Neural cell (in vitro differentiated cells): ENCODE measurements around the gene SLC25A19. TPM values are rescaled to one million over a fixed set of nuclear protein-coding genes. Genes with fewer than 3 reads are reported as not detected.

Experiments
- H2AFZ ChIP-seq: fragments of 200-600, 300-800 bp; sonication (generic), shearing (Covaris generic); 2 replicates; pipeline ENCODE4 v1.6.0; 2014; ENCODE audit warnings: low read depth, mild to moderate bottlenecking, antibody characterized with exemption, low read length, moderate library complexity
- H3F3A ChIP-seq: fragments of 200-600 bp; shearing (Covaris generic); 2 replicates; pipeline ENCODE4 v1.6.1; 2016; ENCODE audit warnings: mild to moderate bottlenecking, moderate library complexity, mixed read lengths, antibody characterized with exemption, low read length; ENCODE audit not compliant: insufficient read depth, poor library complexity, severe bottlenecking
- H3K27ac ChIP-seq: fragments of 200-600, 300-800 bp; sonication (generic), shearing (Covaris generic); 2 replicates; pipeline ENCODE4 v1.5.1; 2014; ENCODE audit warnings: mild to moderate bottlenecking, low read length, moderate library complexity
- H3K27me3 ChIP-seq: fragments of 300-800, 200-600 bp; sonication (generic), shearing (Covaris generic); 2 replicates; pipeline ENCODE4 v1.6.0; 2014; ENCODE audit warnings: mild to moderate bottlenecking, low read depth, low read length, moderate library complexity; ENCODE audit not compliant: insufficient read depth
- H3K36me3 ChIP-seq: fragments of 300-800, 200-600 bp; sonication (generic), shearing (Covaris generic); 2 replicates; pipeline ENCODE4 v1.5.1; 2014; ENCODE audit warnings: mild to moderate bottlenecking, antibody characterized with exemption, low read length, moderate library complexity; ENCODE audit not compliant: insufficient read depth
- H3K4me2 ChIP-seq: fragments of 300-800, 200-600 bp; sonication (generic), shearing (Covaris generic); 2 replicates; pipeline ENCODE4 v1.6.0; 2014; ENCODE audit warnings: mild to moderate bottlenecking, low read length
- H3K4me3 ChIP-seq: fragments of 300-800, 200-600 bp; sonication (generic), shearing (Covaris generic); 2 replicates; pipeline ENCODE4 v1.5.1; 2014; ENCODE audit warnings: mild to moderate bottlenecking, low read length, moderate library complexity
- H3K79me2 ChIP-seq: fragments of 200-600 bp; shearing (Covaris generic); replicated peaks from 2 replicates; pipeline ENCODE4 v1.6.0; 2014; ENCODE audit warnings: mild to moderate bottlenecking, low read length, moderate library complexity; ENCODE audit not compliant: insufficient read depth
- H3K9ac ChIP-seq: fragments of 300-800, 200-600 bp; sonication (generic), shearing (Covaris generic); 2 replicates; pipeline ENCODE4 v1.6.1; 2016; ENCODE audit warnings: mild to moderate bottlenecking, low read length, mixed read lengths
- H3K9me2 ChIP-seq: fragments of 200-600 bp; shearing (Covaris generic); 2 replicates; pipeline ENCODE4 v1.6.1; 2016; ENCODE audit warnings: mild to moderate bottlenecking, low read length, mixed read lengths; ENCODE audit not compliant: insufficient read depth
- H3K9me3 ChIP-seq: fragments of 200-600, 300-800 bp; sonication (generic), shearing (Covaris generic); 2 replicates; pipeline ENCODE4 v1.6.1; 2016; ENCODE audit warnings: mild to moderate bottlenecking, mixed run types, low read length, moderate library complexity, mixed read lengths
- H4K20me1 ChIP-seq: fragments of 200-600 bp; shearing (Covaris generic); 2 replicates; pipeline ENCODE4 v1.6.1; 2016; ENCODE audit warnings: mild to moderate bottlenecking, mixed run types; ENCODE audit not compliant: insufficient read depth
- CTCF ChIP-seq: fragments of 450-650 bp; IDR thresholded peaks from 2 replicates; pipeline ENCODE4 v1.5.1; 2014; ENCODE audit warnings: antibody characterized with exemption, mild to moderate bottlenecking, moderate library complexity; ENCODE audit not compliant: poor library complexity, severe bottlenecking
- EP300 ChIP-seq: fragments of 450-650 bp; conservative IDR thresholded peaks from 2 replicates; pipeline ENCODE4 v1.6.1; 2014; ENCODE audit warnings: antibody characterized with exemption, mild to moderate bottlenecking, moderate library complexity; ENCODE audit not compliant: poor library complexity, severe bottlenecking
- EZH2 ChIP-seq: fragments of 200-600, 300-800 bp; shearing (Covaris generic), sonication (generic); IDR thresholded peaks from 2 replicates; pipeline ENCODE4 v1.6.1; 2014; ENCODE audit warnings: antibody characterized with exemption, low read length, borderline replicate concordance, mild to moderate bottlenecking; ENCODE audit not compliant: insufficient read depth, poor library complexity, severe bottlenecking
- MXI1 ChIP-seq: fragments of 450-650 bp; conservative IDR thresholded peaks from 2 replicates; pipeline ENCODE4 v1.6.1; 2014; ENCODE audit warnings: antibody characterized with exemption, mild to moderate bottlenecking; ENCODE audit not compliant: poor library complexity, severe bottlenecking
- POLR2AphosphoS5 ChIP-seq: IDR thresholded peaks from 2 replicates; pipeline ENCODE4 v1.6.1; 2012
- RAD21 ChIP-seq: fragments of 450-650 bp; conservative IDR thresholded peaks from 2 replicates; pipeline ENCODE4 v1.6.1; 2014; ENCODE audit warnings: antibody characterized with exemption, mild to moderate bottlenecking, moderate library complexity
- REST ChIP-seq: IDR thresholded peaks from 2 replicates; pipeline ENCODE4 v1.6.1; 2012; ENCODE audit warnings: borderline replicate concordance
- SMC3 ChIP-seq: fragments of 450-650 bp; conservative IDR thresholded peaks from 2 replicates; pipeline ENCODE4 v1.6.1; 2014; ENCODE audit warnings: antibody characterized with exemption, mild to moderate bottlenecking, moderate library complexity; ENCODE audit not compliant: poor library complexity
- TAF1 ChIP-seq: IDR thresholded peaks from 2 replicates; pipeline ENCODE4 v1.6.1; 2012; ENCODE audit warnings: low read depth
- polyA plus RNA-seq: library from polyadenylated mRNA; depleted of rRNA; stranded (reverse); fragments of >200 nt; gene quantifications from 2 replicates; pipeline ENCODE4 v1.2.3, GENCODE V29; 2014

Gene SLC25A19
- polyA plus RNA-seq, 1 donor from 2014 or later: 13.8 TPM

- H3K4me3 ChIP-seq: no peak overlapping the region
- no peak overlapping the region for H3K27ac ChIP-seq
- no peaks in the 10 kb centered on the region for H3F3A ChIP-seq
- no peaks in the 10 kb centered on the region for H3K9me2 ChIP-seq
- no peaks in the 10 kb centered on the region for H4K20me1 ChIP-seq
- no peak overlapping the region for H2AFZ ChIP-seq
- H3K9me3 ChIP-seq: no peaks in the 10 kb centered on the region
- no peaks in the 10 kb centered on the region for H3K27me3 ChIP-seq
- H3K36me3 ChIP-seq: no peaks in the 10 kb centered on the region
- H3K9ac ChIP-seq: no peak overlapping the region
- no peak overlapping the region for H3K4me2 ChIP-seq
- TF ChIP-seq EZH2: no peak
- no peak for TF ChIP-seq POLR2AphosphoS5
- no peak for TF ChIP-seq MXI1
- TF ChIP-seq TAF1: no peak
- TF ChIP-seq REST: no peak
- no peak for TF ChIP-seq RAD21
- no peak for TF ChIP-seq EP300
- no peak for TF ChIP-seq SMC3
- no peak for TF ChIP-seq CTCF
- H3K79me2 ChIP-seq: no peaks in the 10 kb centered on the region
These were observed 12.4 kb upstream of the SLC25A19 start for GRCh38 chr17:75301502-75302206.

- Histone ChIP-seq H4K20me1 (no peaks in the 10 kb centered on the region), H3K9me3 (no peaks in the 10 kb centered on the region), H3K4me3 (no peak overlapping the region), H2AFZ (no peak overlapping the region), H3K4me2 (no peak overlapping the region), H3F3A (no peaks in the 10 kb centered on the region), H3K79me2 (no peaks in the 10 kb centered on the region), H3K36me3 (no peaks in the 10 kb centered on the region), H3K9me2 (no peaks in the 10 kb centered on the region), H3K9ac (no peak overlapping the region), H3K27me3 (no peaks in the 10 kb centered on the region), H3K27ac (no peak overlapping the region)
- TF ChIP-seq MXI1: no peak
- no peak for TF ChIP-seq POLR2AphosphoS5
- no peak for TF ChIP-seq SMC3
- TF ChIP-seq CTCF: no peak
- TF ChIP-seq REST: no peak
- no peak for TF ChIP-seq RAD21
- TF ChIP-seq EP300: no peak
These were observed 11.8 kb upstream of the SLC25A19 start for GRCh38 chr17:75301049-75301448.
